ENCODE data around the gene STON2. TPM values are rescaled to one million over a fixed set of nuclear protein-coding genes. Genes with fewer than 3 reads are reported as not detected.

Gene STON2
- total RNA-seq, 2 experiments from 2014 or later: 0.13 TPM; not detected in 1

GRCh38 chr14:81367563-81367962 lies 32.6 kb downstream of the STON2 start:
- POLR2A ChIA-PET: no interaction called here
- Mint-ChIP-seq H3K36me3 (ENCODE audit: low read depth) (no peaks in the 10 kb centered on the region), H3K27me3 (ENCODE audit: low read depth) (no peaks in the 10 kb centered on the region), H3K4me3 (no peak overlapping the region), H3K4me1 (ENCODE audit: low read depth) (no peaks in the 10 kb centered on the region), H3K27ac (no peak overlapping the region), H3K9me3 (ENCODE audit: insufficient read depth) (no peaks in the 10 kb centered on the region)
- DNase-seq (no peak), ATAC-seq (no peak)
- CTCF ChIA-PET: no interaction called here

DNA sequence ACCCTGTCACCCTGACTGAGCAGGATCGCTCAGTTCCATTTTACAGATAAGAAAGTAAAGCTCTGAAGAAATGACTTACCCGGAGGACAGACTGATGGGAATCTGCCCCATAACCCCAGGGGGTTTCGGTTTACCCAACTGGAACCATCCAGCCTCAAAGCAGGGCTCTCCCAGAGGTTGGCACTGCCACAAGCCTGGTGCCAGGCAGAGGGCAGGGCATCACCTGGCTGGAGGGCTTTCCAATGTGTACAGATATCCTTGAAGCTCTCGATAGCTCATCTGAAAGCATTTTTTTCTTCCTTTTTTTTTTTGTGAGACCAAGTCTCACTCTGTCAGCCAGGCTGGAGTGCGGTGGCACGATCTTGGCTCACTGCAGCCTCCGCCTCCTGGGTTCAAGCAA lies 33.2 kb downstream of the STON2 start:
- POLR2A ChIA-PET: no interaction called here

GRCh38 chr14:81366214-81366613 lies 33.9 kb downstream of the STON2 start:
- ChIA-PET POLR2A (no interaction called here), CTCF (no interaction called here)
- no peak overlapping the region for H3K27ac Mint-ChIP-seq
- no peaks in the 10 kb centered on the region for H3K36me3 Mint-ChIP-seq (ENCODE audit: low read depth)
- no peaks in the 10 kb centered on the region for H3K4me1 Mint-ChIP-seq (ENCODE audit: low read depth)
- H3K27me3 Mint-ChIP-seq (ENCODE audit: low read depth): no peaks in the 10 kb centered on the region
- DNase-seq: no peak
- ATAC-seq: no peak
- H3K4me3 Mint-ChIP-seq: no peak overlapping the region
- no peaks in the 10 kb centered on the region for H3K9me3 Mint-ChIP-seq (ENCODE audit: insufficient read depth)

More for the DNA sequence above, 33.2 kb downstream of the STON2 start:
- Mint-ChIP-seq H3K4me3 (no peak overlapping the region), H3K27ac (no peak overlapping the region), H3K27me3 (ENCODE audit: low read depth) (no peaks in the 10 kb centered on the region), H3K36me3 (ENCODE audit: low read depth) (no peaks in the 10 kb centered on the region), H3K9me3 (ENCODE audit: insufficient read depth) (no peaks in the 10 kb centered on the region), H3K4me1 (ENCODE audit: low read depth) (no peaks in the 10 kb centered on the region)
- DNase-seq (no peak), ATAC-seq (no peak)
- CTCF ChIA-PET: no interaction called here

GRCh38 chr14:81363746-81364378 lies 36.3 kb downstream of the STON2 start:
- POLR2A ChIA-PET: interaction anchor here (0.6 kb wide), 1 partner anchor 18 kb away, joined by 5 read pairs; no protein-coding TSS in a partner anchor
- Mint-ChIP-seq H3K4me3 (no peak overlapping the region), H3K36me3 (ENCODE audit: low read depth) (no peaks in the 10 kb centered on the region), H3K27me3 (ENCODE audit: low read depth) (no peaks in the 10 kb centered on the region), H3K9me3 (ENCODE audit: insufficient read depth) (no peaks in the 10 kb centered on the region), H3K27ac (no peak overlapping the region), H3K4me1 (ENCODE audit: low read depth) (no peaks in the 10 kb centered on the region)
- CTCF ChIA-PET: no interaction called here
- ATAC-seq: no peak
- no peak for DNase-seq

DNA sequence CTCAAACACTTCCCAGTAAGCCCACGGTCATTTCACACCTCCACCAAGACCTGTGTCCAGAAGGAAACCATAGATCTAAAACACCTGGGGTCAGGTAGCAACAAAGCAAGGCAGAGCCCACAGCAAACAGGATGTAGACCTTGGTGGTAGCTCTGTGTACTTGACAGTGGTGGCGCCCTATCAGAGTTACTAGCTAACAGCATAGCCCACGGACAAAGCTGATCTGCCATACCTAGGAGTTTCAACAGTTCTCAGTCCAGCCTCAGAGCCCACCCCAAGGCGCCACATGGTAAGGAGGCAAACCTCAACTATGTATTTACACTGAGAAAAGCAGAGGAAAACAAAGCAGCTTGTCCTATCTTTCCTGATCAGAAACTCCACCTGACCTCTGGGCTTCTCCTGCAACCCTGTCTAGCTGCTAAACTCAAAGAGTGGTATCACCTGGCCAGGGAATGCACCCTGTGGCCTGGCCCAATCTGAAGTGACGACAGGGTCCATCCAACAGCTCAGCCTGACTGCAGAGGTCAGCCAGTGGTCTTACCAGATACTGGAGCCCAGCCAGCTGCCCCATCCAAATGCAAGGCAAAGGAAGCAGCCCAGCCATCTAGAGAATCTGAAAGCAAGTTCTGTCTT lies 46.3 kb downstream of the STON2 start:
- CTCF ChIA-PET: no interaction called here
- H3K27ac Mint-ChIP-seq: no peak overlapping the region
- H3K4me3 Mint-ChIP-seq: no peak overlapping the region
- POLR2A ChIA-PET: no interaction called here
- H3K9me3 Mint-ChIP-seq (ENCODE audit: insufficient read depth): peaks cover 6% of the 10 kb centered on the region
- no peak for DNase-seq
- no peaks in the 10 kb centered on the region for H3K36me3 Mint-ChIP-seq (ENCODE audit: low read depth)
- H3K27me3 Mint-ChIP-seq (ENCODE audit: low read depth): no peaks in the 10 kb centered on the region
- no peaks in the 10 kb centered on the region for H3K4me1 Mint-ChIP-seq (ENCODE audit: low read depth)
- no peak for ATAC-seq

GRCh38 chr14:81352413-81352812 lies 47.7 kb downstream of the STON2 start:
- DNase-seq (no peak), ATAC-seq (no peak)
- Mint-ChIP-seq H3K4me3 (no peak overlapping the region), H3K4me1 (ENCODE audit: low read depth) (no peaks in the 10 kb centered on the region), H3K27me3 (ENCODE audit: low read depth) (no peaks in the 10 kb centered on the region), H3K36me3 (ENCODE audit: low read depth) (no peaks in the 10 kb centered on the region), H3K9me3 (ENCODE audit: insufficient read depth) (peaks cover 6% of the 10 kb centered on the region), H3K27ac (no peak overlapping the region)
- POLR2A ChIA-PET: no interaction called here
- CTCF ChIA-PET: interaction anchor here (0.6 kb wide), 1 partner anchor 1878 kb away, joined by 3 read pairs; no protein-coding TSS in a partner anchor

DNA sequence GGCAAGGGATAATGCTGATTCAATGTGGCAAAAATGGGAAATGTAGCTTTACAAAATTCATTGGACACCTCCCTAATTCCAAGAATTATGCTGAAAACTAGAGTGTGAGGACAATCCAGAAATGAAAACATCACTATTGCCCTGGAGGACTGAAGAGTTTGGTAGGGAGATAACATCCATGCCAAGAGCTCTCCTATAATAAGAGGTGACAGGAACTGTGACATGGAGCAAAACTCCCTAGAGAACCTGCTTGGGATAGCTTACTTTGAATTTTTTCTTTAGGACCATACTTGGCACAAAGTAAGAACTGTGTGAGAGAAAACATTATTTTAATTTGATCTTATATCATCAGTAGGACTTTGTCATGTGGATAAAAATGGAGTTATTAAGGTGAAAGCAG lies 48.9 kb downstream of the STON2 start:
- DNase-seq: no peak
- Mint-ChIP-seq H3K36me3 (ENCODE audit: low read depth) (no peaks in the 10 kb centered on the region), H3K27ac (no peak overlapping the region), H3K4me1 (ENCODE audit: low read depth) (no peaks in the 10 kb centered on the region), H3K4me3 (no peak overlapping the region), H3K9me3 (ENCODE audit: insufficient read depth) (peaks cover 6% of the 10 kb centered on the region), H3K27me3 (ENCODE audit: low read depth) (peaks cover 3% of the 10 kb centered on the region)
- ATAC-seq: no peak
- POLR2A ChIA-PET: interaction anchor here (0.8 kb wide), 1 partner anchor 391 kb away, joined by 5 read pairs; no protein-coding TSS in a partner anchor
- CTCF ChIA-PET: no interaction called here

DNA sequence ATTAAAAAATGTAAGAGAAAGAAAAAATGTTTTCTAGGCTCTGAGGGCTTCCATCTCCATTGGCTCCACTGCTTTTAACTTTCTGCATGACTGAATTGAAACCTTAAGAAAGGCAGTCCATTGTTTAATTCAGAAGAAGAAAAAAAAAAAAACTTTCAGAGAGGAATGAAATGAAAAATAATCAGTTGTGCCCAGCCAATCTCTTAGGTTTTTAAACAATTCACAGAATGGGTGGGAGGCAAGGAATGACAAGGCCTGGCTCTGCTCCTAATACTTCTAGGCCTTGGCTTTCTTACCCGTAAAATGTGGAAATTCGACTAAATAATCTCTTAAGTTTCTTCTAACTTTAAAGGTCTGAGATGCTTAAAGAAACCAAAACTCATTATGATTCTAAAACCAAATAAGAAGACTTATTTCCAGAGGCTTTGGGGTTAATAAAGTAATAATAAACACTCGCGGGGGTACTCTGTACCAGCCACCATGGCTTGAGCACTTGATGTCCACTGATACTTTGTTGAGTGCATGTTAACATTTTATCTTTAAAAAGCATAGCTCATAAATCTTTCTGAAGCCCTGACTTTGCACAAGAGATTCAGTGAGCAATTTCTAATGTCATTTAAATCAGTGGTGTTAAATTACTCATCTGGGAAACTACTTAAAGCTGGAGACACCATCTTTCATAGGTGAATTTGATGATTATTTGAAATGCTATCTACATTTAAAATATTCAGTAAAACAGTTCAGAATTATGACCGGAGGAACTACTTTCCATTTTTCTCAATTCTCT lies 49.6 kb downstream of the STON2 start:
- ATAC-seq (no peak), DNase-seq (no peak)
- Mint-ChIP-seq H3K36me3 (ENCODE audit: low read depth) (no peaks in the 10 kb centered on the region), H3K9me3 (ENCODE audit: insufficient read depth) (peaks cover 6% of the 10 kb centered on the region), H3K27me3 (ENCODE audit: low read depth) (peaks cover 3% of the 10 kb centered on the region), H3K4me1 (ENCODE audit: low read depth) (no peaks in the 10 kb centered on the region), H3K4me3 (no peak overlapping the region), H3K27ac (no peak overlapping the region)
- ChIA-PET POLR2A (no interaction called here), CTCF (no interaction called here)

- no peak for DNase-seq
- no peak for ATAC-seq
- H3K27ac Mint-ChIP-seq: no peak overlapping the region
- ChIA-PET POLR2A (no interaction called here), CTCF (no interaction called here)
- no peak overlapping the region for H3K4me3 Mint-ChIP-seq
- H3K36me3 Mint-ChIP-seq (ENCODE audit: low read depth): no peaks in the 10 kb centered on the region
- no peaks in the 10 kb centered on the region for H3K4me1 Mint-ChIP-seq (ENCODE audit: low read depth)
- peaks cover 3% of the 10 kb centered on the region for H3K27me3 Mint-ChIP-seq (ENCODE audit: low read depth)
- H3K9me3 Mint-ChIP-seq (ENCODE audit: insufficient read depth): no peaks in the 10 kb centered on the region
These were observed 52.1 kb downstream of the STON2 start for GRCh38 chr14:81348061-81348460.

DNA sequence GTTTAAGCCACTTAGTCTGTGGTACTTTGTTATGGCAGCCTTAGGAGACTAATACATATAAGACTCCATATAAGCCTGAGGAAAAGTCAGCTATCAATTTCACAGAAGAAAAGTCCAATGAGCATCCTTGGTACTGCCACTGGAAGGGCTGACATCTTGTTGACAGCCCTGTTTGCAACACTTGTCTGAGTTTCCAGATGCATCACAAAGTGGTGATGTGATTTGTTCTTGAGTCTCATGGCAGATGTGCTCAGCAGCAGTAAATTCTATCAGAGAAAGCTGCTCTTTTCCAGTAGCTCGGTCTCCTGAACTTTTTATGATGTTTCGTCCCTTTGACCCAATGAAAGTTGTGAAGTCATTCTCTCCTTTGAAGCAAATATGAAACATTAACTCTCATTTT lies 54.3 kb downstream of the STON2 start:
- CTCF ChIA-PET: no interaction called here
- POLR2A ChIA-PET: interaction anchor here (0.6 kb wide), 1 partner anchor 18 kb away, joined by 5 read pairs; no protein-coding TSS in a partner anchor
- no peaks in the 10 kb centered on the region for H3K9me3 Mint-ChIP-seq (ENCODE audit: insufficient read depth)

DNA sequence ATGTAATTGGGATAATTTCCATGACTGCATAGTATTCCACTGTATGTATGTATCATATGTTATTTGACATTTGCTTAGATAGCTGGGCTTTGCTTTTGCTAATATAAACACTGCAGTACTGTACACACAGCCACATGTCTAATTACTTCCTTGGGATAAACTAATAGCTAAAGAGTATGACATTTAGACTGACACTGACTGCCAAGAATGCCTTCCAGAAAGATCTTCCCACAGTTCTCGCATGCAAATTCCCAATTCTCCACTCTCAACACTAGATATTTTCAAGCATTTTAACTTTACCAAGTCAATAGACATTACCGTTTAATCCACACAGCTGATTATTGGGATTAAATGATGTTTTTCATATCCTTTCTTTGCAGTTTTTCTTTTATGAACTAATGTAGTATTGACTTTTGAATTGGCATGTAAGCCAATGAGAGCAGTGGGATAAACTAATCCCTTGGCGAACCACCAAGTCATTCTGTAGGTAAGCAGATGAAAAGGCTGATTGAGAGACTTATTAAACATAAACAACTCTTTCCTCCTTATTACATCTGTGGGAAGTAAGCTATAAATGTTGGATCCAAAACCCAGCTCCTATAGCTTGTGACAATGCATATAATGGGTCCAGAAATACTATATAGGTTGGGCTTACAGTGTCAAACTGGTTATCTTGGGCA lies 55.5 kb downstream of the STON2 start:
- Mint-ChIP-seq H3K36me3 (ENCODE audit: low read depth) (no peaks in the 10 kb centered on the region), H3K4me1 (ENCODE audit: low read depth) (no peaks in the 10 kb centered on the region), H3K4me3 (no peak overlapping the region), H3K27ac (no peak overlapping the region), H3K27me3 (ENCODE audit: low read depth) (peaks cover 3% of the 10 kb centered on the region), H3K9me3 (ENCODE audit: insufficient read depth) (no peaks in the 10 kb centered on the region)
- ChIA-PET CTCF (no interaction called here), POLR2A (no interaction called here)
- ATAC-seq (no peak), DNase-seq (no peak)

More for the DNA sequence above, 54.3 kb downstream of the STON2 start:
- peaks cover 3% of the 10 kb centered on the region for H3K27me3 Mint-ChIP-seq (ENCODE audit: low read depth)
- no peaks in the 10 kb centered on the region for H3K4me1 Mint-ChIP-seq (ENCODE audit: low read depth)
- DNase-seq (no peak), ATAC-seq (no peak)
- H3K4me3 Mint-ChIP-seq: no peak overlapping the region
- no peak overlapping the region for H3K27ac Mint-ChIP-seq
- no peaks in the 10 kb centered on the region for H3K36me3 Mint-ChIP-seq (ENCODE audit: low read depth)

GRCh38 chr14:81343701-81344100 lies 56.4 kb downstream of the STON2 start:
- CTCF ChIA-PET: no interaction called here
- POLR2A ChIA-PET: no interaction called here

More at GRCh38 chr14:81343701-81344100, 56.4 kb downstream of the STON2 start:
- H3K27ac Mint-ChIP-seq: no peak overlapping the region
- ATAC-seq (no peak), DNase-seq (no peak)
- no peaks in the 10 kb centered on the region for H3K4me1 Mint-ChIP-seq (ENCODE audit: low read depth)
- H3K9me3 Mint-ChIP-seq (ENCODE audit: insufficient read depth): no peaks in the 10 kb centered on the region
- peaks cover 3% of the 10 kb centered on the region for H3K27me3 Mint-ChIP-seq (ENCODE audit: low read depth)
- no peak overlapping the region for H3K4me3 Mint-ChIP-seq
- no peaks in the 10 kb centered on the region for H3K36me3 Mint-ChIP-seq (ENCODE audit: low read depth)
